NCI-H1694 treated with DMSO at 0.1 percent for 48 hours (cell line): Measurements from ENCODE around the gene FLOT1.
"Not testable (repeated sequence)": the region's sequence is repeated elsewhere in the genome, so short reads cannot be mapped to it uniquely, and the experiment has no call there.

Experiments used
- DNase-seq: peaks from one replicate; lab custom pipeline; 2025; lab: John Stamatoyannopoulos, UW

Gene FLOT1

DNA sequence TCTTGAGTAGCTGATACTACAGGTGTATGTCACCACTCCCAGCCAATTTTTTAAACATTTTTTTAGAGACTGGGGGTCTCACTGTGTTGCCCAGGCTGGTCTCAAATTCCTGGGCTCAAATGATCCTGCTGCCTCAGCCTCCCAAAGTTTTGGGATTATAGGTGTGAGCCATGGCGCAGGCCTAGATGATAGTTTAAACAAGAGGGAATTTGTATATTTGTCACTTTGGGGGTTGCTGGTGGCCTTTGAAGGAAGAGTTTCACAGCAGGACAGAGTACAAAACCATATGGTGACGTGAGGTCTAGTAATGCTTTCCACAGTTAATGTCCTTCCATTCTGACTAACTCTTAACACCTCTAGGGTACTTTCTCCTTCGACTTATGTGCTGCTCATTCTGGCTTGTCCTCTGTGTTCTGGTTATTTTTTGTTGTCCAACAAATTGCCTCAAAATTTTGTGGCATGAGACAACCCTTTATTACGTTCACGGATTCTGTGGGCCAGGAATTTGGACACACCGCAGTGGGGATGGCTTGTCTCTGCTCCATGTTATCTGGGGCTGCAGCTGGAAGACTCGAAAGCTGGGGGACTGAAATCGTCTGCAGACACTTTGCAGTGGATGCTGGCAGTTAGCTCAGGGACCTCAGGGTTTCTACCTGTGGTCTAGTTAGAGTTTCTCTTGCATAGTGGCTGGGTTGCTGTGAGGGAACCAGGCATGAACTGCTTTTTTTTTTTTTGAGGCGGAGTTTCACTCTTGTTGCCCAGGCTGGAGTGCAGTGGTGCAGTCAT lies 24.9 kb upstream of the FLOT1 start:
- DNase-seq: no peak

DNA sequence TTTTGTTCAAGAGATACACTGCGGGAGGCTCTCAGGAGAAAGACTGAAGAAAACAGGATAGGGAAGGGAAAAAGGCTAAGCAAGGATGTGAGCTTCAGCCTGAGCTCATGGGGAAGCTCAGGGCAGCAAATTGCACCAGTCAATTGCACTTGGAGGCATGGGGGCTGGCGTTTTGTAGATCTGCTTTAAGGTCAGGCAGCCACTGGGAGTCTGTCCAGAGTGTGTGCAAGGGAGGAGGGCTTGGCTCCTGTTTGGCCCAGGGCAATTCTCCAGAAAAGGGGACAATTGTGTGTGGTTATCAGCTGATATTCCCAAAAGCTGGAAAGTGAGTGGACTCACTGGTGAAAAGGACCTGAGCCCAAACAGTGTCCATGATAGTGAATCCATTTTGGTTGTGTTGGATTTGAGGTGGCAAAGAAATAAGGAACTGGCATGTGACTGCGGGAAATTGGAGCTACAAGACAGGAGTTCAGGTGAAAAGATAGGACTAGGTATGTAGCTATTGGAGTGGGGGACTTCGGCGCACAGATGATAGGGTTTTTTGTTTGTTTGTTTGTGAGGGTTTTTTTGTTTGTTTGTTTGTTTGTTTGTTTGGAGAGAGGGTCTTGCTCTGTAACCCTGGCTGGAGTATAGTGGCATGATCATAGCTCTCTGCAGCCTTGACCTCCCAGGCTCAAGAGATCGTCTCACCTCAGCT lies 24.1 kb upstream of the FLOT1 start:
- no peak for DNase-seq

DNA sequence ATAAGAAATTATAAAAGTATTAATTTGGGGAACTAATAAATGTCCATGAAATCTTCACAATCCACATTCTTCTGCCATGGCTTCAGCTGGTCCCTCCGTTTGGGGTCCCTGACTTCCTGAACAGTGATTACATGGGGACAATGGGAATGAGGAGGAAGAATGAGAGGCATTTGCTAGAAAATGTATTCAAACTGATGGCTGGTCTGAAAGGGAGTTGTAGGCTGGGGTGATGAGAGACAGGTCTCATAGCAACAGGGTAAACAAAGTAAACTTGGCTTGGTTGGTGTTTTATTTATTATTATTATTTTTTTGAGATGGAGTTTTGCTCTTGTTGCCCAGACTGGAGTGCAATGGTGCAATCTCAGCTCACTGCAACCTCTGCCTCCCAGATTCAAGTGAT lies 23.0 kb upstream of the FLOT1 start:
- DNase-seq: not testable (repeated sequence)

DNA sequence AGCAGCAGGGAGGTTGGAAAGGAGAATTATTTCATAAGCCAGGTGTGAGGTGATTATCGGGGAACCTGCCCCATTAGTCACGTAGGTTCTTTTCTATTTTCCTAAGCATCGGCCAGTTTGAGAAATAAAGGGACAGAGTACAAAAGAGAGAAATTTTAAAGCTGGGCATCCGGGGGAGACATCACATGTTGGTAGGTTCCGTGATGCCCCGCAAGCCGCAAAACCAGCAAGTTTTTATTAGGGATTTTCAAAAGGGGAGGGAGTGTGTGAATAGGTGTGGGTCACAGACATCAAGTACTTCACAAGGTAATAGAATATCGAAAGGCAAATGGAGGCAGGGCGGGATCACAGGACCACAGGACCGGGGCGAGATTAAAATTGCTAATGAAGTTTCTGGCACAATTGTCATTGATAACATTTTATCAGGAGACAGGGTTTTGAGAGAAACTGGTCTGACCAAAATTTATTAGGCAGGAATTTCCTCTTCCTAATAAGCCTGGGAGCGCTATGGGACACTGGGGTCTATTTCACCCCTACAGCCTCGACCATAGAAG lies 22.1 kb upstream of the FLOT1 start:
- DNase-seq: not testable (repeated sequence)

DNA sequence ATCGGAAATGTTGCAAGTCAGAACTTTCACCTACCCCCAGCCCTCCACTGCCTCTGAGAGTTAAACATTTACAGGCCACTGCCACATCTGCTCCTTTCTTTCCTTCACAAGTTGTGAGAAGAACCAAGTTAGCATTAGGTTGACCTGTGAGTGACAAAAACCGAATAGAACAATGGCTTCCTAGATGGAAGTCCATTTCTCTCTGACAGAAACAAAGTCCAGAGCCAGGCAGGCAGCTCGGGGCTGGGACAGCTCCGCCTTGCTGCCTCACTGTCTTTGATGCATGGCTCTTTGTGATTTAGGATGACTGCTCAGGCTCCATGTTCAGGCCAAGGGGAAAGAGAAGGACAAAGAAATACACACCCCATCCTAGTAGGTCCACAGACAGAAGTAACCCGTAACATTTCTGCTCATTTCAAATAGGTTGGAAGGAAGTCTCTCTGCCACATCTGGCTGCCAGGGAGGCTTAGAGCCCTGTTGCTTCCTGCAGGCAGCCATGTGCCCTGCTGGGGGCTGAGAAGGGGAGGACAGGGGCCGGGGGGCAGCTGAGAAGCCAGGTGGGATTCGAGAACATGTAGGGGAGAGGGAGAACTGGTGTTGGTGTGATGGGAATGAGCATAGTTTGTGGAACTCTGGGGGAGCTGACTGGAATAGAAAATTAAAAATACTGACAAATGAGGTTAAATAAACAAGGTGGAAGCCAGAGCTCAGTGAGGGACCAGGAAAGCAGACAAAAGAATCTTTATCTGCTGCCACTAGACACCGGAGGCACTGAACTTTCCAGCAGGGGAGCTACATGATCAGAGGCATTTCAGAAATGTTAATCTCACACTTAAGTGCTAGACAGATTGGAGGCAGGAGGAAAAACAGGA lies 21.4 kb upstream of the FLOT1 start:
- no peak for DNase-seq

DNA sequence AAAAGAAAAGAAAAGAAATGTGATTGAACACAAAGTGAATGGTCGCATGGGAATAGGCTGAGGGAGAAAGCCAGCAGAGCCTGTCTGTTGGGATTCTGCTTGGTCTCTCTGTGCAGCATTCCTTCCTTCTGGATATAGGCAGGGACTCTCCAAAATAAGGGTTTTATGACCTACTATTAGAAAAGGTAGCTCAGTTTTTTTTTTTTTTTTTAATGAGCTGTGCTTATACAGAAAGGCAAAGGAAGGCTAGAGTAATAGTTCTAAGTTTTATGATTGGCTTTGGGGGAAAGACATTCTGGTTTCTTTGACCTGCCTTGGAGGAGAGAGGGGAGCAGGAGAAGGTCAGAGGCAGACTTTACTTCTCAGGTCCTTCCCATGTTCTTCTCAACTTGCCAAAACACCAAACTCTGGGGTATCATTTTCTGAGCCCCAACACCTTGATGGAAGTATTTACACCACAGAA lies 20.7 kb upstream of the FLOT1 start:
- DNase-seq: no peak

DNA sequence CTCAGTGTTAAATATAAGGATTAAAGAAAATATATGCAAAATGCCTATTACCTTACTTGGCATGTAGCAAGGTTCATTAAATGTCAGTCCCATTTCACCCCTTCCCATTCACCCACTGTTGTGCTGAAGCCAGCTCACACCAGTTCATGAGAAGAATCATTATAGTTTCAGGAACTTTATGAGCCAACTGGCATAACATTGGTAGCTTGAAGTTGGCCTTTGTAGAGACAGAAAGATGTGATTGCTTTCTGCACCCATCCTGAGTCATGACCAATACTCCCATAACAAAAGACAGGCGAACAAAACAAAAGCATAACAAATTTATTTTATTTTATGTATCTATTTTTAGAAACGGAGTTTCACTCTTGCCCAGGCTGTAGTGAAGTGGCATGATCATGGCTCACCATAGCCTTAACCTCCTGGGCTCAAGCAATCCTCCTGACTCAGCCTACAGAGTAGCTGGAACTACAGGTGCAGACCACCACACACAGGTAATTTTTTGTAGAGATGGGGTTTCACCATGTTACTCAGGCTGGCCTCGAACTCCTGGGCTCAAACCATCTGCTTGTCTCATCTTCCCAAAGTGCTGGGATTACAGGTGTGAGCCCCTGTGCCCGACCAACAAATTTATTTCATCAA lies 19.4 kb upstream of the FLOT1 start:
- no peak for DNase-seq

DNA sequence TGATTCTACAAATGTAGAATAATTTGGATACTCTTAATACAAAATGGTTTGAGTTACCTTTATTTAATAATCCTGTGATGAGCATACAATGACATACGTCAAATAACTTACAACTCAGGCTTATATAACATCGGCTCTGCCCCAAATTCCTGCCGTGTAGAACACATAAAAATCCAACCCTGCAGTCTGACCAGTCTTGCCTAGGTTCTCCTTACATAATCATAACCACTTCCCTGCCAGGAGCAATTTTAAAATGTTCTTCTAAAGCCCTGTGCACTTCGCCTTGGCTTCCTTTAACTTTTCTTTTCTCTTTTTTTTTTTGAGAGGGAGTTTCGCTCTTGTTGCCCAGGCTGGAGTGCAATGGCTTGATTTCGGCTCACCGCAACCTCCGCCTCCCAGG lies 18.1 kb upstream of the FLOT1 start:
- DNase-seq: no peak

DNA sequence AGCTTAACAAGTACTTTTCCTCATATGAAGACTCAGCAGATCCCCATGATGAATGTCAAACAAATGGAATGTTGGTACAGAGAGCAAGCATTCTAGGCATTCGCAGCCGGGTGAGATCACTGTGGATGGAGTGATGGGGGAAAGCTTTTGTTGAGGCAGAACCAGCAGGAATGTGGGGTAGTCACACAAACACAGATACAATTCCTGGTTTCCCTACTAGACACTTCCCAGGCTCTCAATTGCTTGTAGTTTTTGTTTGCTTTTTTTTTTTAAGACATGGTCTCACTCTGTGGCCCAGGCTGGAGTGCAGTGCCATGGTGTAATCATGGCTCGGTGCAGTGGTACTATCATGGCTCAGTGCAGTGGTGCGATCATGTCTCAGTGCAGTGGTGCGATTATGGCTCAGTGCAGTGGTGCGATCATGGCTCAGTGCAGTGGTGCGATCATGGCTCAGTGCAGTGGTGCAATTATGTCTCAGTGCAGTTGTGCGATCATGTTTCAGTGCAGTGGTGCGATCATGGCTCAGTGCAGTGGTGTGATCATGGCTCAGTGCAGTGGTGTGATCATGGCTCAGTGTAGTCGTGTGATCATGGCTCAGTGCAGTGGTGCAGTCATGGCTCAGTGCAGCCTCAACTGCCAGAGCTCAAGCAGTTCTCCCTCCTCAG lies 17.2 kb upstream of the FLOT1 start:
- no peak for DNase-seq

DNA sequence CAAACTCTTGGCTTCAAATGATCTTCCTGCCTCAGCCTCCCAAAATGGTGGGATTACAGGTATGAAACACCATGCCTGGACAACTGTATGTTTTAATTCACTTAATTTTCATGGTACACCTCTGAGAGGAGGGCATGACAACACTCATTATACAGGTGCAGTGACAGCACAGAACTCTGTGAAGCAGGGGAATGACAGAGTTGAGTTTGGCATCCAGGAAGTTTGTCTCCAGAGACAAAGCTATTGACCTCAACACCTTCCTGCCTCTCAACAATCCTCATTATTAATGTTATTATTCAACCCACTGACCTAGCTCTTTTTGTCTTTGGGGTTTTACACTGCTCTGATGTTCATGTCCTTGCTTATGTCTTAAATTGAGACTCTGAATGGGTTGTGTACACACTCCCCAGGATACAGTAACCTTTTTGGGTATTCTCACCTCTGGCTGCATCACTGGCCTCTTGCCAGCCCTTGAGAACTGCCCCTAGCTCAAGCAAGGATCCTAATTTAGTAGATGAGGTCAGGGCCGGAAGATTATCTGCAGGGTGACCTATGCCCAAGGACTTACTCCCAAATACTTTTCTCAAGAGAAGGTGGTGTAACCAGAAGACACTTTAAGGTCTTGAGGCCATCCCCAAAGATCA lies 14.9 kb upstream of the FLOT1 start:
- DNase-seq: no peak

DNA sequence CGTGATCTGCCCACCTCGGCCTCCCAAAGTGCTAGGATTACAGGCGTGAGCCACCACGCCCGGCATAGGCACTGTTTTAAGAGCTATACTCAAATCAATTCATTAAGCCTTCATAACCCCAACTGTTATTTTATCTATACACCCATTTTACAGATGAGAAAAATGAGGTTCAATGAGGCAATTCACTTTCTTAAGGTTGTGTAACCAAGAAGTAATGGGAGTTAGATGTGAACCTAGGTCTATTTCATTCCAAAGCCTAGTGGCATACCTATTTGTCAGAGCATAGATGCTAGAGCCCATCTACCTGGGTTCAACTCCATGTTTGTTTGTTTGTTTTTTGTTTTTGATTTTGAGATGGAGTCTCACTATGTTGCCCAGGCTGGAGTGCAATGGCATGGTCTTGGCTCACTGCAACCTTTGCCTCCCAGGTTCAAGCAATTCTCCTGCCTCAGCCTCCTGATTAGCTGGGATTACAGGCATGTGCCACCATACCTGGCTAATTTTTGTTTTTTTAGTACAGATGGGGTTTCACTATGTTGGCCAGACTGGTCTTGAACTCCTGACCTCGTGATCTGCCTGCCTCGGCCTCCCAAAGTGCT lies 14.0 kb upstream of the FLOT1 start:
- not testable (repeated sequence) for DNase-seq

DNA sequence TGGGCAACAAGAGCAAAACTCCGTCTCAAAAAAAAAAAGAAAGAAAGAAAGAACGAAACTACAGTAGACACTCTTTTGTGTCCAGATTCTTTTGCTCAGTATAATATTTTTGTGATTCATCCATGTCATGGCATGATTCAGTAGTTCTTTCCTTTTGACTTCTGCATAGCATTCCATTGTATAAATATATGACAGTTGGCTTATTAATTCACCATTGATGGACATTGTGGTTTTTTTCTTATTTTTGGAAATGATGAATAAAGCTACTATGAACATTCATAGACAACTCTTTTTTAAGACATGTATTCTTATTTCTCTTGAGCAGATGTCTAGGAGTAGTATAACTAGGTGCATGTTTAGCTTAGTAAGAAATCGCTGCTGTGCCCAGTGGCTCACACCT lies 12.1 kb upstream of the FLOT1 start:
- no peak for DNase-seq

DNA sequence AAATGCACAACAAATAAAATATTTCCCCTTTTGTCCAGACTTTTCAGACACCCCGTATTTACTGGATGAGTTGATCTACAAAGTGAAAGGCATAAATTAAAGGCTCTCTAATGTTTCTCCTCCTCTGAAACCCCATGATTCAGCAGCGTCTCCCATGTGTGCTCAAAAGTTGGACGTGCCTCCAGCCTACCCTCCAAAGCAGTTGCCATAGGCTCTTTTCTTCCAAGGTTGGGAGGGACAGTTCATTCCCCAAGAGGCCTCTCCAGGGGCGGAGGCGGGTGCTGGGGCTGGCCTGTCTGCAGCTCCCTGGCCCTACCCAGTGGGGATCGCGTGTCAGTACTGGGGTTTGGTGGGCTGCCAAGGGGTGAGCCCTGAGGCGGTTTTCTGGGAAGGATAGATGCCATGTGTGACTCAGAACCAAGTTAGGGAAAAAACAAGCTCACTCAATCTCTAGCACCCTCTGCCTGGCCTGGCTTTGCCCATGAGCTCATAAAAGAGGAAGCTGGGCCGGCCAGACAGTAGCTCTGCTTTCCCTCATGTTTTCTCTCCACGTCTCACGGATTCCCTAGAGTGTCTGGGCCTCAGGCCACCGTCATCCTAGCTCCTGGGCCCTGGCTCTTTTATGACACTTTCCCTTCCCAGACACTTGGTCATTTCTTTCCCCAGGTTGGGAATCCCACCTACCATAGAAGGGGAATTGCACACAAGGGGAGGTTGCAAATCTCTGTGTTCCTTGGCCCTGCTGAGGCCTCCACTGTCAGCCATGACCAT lies 9.9 kb upstream of the FLOT1 start:
- no peak for DNase-seq

DNA sequence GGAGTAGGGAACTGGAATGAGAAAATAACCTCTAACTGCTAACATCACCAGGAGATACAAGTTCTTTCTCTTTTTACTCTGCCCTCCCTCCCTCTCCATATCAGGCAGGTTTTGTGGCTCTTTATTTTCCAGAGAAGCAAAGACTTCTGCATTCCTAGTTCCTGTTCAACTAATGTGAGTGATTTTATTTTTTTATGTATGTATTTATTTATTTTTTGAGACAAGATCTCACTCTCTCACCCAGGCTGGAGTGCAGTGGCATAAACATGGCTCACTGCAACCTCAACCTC lies 7.8 kb upstream of the FLOT1 start:
- no peak for DNase-seq

DNA sequence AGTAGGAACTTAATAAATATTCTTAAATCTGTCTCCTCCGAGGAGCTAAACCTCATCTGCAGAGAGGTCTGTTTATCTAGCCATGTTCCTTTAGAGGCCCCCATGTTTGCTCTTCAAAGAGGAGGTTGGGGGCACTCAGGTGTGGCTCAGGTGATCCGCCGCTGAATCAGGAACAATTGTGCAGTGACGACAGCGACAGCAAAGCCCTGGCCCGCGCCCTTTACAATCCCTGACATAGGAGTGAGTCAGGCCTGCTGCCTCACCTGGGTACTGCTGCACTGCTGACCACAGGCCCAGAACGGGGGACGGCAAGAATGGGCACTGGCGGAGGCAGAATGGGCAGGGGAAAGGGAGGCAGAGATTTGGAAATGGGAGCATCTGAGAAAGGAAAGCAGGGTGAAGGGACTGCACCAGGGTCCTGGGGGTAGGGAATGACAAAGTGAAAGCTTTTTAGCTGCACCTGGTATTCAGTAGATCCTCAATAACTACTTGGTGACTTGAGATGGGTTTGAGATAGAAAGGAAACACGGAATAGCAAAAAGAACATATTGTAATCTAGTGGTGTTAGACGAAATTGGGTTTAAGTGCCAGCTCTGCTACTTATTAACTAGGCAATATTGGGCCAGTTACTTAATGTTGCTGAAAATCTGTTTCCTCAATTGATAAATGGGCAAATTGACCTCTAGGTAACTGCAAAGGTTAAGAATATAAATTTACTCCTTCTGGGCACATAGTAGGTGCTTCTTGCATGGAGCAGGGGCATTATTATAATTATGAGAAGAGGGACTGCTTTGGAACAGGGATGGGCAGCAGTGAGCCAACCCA lies 7.3 kb upstream of the FLOT1 start:
- no peak for DNase-seq

DNA sequence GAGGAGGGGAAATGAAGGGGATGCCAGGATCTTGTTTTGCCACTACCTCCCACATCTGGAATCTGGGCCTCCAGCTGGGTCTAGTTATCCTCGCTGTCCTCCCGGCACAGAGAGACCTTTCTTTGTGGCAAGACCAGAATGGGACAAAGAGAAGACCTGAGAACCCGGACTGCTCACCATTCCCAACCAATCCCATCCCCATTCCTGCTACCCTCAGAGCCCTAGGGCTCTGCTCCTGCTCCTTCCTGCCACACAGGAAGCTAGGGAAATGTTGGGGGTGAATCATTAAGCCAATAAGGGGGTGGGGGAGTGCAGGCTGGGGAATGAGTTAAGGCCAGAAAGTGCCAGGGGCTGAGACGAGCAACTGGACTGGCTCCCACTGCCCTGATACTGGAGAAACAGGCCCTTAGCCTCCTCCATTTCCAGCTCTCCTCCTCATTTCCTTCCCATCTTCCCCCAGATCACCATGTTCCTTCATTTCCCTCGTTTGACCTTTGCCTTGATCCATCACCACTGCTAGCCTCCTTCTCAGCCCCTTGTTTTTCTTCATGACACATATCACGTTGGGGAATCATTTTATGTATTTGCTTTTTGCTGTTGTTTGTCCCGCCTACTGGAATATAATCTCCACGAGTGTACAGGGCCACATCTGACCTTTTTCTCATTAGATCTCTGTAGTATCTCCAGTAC lies 6.5 kb upstream of the FLOT1 start:
- DNase-seq: no peak

DNA sequence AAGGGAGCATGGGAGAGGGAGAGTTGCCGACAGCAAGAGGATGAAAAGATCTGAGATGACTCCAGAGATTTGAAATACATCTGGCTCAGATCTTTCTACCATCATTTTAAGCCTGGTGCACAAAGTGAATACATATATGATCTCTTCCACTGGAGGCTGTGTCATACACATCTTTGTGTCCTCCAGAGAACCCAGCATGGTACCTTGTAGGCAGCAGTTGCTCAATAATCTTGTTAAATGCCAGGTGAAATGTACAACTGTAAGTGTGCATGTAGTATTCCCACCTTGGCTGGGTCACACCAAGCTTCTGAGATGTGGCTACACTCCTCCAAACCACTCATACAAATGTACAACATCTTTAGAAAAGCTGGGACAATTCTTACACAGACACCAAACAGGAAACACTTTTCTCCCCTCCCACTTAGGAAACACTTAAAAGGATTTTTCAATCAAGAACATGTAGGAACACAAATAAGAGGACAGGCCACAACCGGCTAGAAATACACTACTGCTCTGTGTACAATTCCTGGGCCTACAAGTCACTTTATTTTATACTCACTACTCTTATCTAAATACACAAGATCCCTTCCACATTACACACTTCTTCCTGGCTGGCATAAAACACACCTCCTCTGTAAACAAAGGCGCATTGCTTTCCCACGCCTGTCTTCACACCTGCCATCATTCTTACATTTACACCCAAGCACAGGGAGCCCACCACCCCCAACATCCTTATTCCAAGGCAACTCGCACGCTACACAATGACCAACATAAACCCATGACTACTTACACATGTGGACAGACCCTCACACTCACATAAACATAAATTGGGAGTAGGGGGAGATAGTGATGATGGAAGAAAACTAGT lies 5.6 kb upstream of the FLOT1 start:
- no peak for DNase-seq
